IMR-90 (cell line): ENCODE results near the gene CPXM2.

Experiments
- MAZ ChIP-seq: IDR thresholded peaks from 2 replicates; pipeline ENCODE4 v1.6.1; 2012; ENCODE audit warnings: low read depth, mild to moderate bottlenecking, low read length, improper control_type of control experiment, moderate library complexity, borderline replicate concordance
- RAD21 ChIP-seq: IDR thresholded peaks from 2 replicates; pipeline ENCODE4 v1.6.1; 2012; ENCODE audit warnings: low read length, improper control_type of control experiment
- TF ChIP-seq, protein P1 (sequence below): conservative IDR thresholded peaks from 2 replicates; pipeline ENCODE4 v1.5.1; 2012; ENCODE audit warnings: mild to moderate bottlenecking, low read depth, low read length, improper control_type of control experiment

- TF ChIP-seq, protein P1, sequence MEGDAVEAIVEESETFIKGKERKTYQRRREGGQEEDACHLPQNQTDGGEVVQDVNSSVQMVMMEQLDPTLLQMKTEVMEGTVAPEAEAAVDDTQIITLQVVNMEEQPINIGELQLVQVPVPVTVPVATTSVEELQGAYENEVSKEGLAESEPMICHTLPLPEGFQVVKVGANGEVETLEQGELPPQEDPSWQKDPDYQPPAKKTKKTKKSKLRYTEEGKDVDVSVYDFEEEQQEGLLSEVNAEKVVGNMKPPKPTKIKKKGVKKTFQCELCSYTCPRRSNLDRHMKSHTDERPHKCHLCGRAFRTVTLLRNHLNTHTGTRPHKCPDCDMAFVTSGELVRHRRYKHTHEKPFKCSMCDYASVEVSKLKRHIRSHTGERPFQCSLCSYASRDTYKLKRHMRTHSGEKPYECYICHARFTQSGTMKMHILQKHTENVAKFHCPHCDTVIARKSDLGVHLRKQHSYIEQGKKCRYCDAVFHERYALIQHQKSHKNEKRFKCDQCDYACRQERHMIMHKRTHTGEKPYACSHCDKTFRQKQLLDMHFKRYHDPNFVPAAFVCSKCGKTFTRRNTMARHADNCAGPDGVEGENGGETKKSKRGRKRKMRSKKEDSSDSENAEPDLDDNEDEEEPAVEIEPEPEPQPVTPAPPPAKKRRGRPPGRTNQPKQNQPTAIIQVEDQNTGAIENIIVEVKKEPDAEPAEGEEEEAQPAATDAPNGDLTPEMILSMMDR, result no peak
- TF ChIP-seq RAD21 (no peak), MAZ (no peak)
Observed at GRCh38 chr10:123750901-123751300, 140.7 kb downstream of the CPXM2 start.
